GM21737 (cell line): ENCODE data around the gene RABL6.
"Not testable (repeated sequence)": the region's sequence is repeated elsewhere in the genome, so short reads cannot be mapped to it uniquely, and the experiment has no call there.

Experiments used
- ATAC-seq: cut with Tn5 transposase; IDR thresholded peaks from one replicate; pipeline ENCODE4 v1.9.1; 2021; ENCODE audit warnings: mild to moderate bottlenecking, moderate library complexity; ENCODE audit not compliant: unreplicated experiment

RABL6 gene

DNA sequence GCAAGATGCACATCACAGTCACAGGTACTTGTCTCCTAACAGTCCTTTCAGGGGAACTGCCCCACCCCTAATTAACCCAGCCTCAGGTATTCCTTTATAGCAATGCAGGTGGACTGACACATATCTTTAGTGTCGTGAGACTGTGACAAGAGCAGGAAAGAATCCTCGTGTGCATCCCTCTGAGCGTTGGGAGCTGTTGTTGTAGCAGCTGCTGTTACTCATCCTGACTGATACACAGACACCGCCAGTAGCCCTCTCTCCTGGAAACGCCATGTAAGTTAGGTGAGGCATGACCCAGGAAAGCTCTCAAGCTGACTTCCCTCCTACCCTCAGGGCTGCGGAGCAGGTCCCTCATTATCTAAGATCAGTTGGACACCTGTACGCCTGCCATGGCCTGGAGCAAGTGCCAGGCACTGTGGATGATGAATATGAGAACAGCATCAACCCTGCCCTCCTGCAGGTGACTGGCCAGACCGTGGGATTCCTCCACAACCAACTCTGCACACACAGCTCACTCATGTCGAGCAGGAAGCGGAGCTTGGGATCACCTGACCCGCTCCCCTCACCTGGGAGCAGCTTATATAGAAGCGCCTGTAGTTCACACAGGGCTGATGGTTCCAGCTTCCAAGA, 33.2 kb upstream of the RABL6 start:
- ATAC-seq, result no peak

DNA sequence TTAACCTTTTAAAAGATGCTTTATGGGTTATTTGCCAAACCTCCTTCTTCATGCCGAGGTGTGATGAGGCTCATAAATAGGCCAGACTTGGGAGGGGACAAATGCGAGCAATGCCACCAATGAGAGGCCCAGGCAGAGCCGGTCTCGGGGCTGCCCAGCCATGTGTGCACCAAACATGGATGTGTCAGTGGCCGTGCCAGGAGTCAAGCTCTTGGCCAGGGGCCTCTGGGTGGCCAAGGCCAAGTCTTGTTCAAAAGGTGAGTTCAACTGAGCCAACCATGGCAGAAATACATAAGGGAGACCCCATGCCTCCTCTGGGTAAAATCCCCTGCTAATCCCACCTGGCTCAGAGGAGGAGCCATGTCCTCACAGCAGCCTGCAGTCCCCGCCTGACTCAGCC, 32.6 kb upstream of the RABL6 start:
- ATAC-seq, result no peak

DNA sequence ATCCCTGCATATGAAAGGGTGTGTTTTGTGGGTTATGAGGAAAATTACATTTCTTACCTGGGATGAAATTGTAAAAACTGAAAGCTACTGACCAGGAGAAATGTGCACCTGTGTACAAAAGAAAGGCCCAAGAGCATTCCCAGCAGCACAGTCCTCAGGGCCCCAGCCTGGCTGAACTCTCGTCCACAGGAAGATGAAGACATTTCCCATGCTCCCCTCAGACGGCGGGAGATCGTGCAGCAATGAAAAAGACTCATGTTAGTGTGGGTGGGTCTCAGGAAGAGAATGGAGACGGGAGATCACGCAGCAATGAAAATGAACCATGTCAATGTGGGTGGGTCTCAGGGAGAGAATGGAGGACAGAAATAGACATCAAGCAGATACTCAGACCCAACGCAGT, 30.8 kb upstream of the RABL6 start:
- no peak for ATAC-seq

DNA sequence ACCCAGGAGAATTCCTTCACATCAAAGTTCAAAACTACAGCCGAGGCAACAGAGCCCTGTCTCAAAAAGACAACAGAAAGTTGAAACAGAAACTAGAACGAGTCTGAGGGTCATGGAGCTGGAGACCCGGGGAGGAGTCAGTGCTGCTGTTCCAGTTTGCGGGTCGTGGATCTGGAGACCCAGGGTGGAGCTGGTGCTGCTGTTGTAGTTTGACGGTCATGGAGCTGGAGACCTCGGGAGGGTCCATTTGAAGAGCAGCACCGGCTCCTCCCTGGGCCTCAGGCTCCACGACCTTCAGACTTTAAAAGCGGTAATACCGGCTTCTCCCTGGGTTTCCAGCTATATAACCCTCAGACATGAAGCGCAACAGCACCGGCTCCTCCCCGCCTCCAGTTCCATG, 30.4 kb upstream of the RABL6 start:
- ATAC-seq, result no peak

DNA sequence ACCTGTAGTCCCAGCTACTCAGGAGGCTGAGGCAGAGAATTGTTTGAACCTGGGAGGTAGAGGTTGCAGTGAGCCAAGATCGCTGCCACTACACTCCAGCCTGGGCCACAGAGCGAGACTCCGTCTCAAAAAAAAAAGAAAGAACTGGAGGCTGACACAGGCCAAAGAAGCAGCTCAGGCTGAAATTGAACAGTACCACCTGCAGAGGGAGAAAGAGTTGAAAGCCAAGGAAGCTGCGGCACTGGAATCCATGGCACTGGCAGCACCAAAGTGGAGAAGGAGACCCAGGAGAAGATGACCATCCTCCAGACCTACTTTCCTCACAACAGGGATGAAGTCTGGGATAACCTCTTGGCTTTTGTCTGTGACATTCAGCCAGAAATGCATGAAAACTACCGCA, 27.9 kb upstream of the RABL6 start:
- no peak for ATAC-seq

DNA sequence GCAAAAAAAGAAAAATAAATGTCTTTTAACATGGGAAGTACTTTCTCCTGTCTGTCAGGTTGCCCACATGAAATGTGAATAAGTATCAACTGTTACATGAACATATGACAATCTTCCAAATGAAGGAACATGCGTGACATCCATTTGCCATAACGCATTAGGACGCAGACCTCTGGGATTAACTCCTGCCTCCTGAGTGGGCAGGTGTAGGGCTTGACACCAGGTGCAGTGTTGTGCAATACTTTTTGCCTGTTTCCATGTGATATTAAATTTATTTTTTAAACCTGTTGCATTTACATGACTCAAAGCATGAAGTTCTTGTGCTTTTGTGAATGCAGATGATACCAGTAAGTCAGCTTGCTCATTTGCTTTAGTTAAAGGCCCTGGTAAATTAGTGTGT, 25.3 kb upstream of the RABL6 start:
- ATAC-seq, result no peak

DNA sequence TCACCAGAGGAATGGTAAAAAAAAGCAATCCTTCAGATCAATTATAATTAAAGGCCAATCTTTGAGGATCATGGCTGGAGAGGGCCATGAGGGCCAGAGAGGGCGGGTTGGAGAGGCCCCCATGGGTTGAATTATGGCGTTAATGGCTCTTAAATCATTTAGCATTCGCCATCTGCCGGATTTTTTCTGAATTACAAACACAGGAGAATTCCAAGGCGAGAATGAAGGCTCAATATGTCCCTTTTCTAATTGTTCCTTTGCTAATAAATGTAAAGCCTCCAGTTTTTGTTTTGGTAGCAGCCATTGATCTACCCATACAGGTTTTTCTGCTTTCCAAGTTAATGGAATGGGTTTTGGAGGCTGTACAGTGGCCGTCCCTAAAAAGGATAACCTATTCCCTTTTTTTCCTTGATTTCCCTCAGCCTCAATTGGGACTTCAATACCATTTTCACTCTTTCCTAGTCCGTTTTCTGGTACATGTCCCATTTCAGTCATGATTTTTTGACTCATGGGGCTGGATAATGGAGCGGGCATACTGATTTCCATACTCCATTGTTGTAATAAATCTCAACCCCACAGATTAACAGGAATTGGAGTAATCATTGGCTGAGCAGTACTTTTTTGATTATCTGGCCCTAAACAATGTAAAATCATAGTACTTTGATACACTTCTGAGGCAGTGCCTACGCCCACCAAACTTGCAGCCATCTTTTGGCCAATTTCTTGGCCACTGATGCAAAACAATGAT, 23.3 kb upstream of the RABL6 start:
- no peak for ATAC-seq

DNA sequence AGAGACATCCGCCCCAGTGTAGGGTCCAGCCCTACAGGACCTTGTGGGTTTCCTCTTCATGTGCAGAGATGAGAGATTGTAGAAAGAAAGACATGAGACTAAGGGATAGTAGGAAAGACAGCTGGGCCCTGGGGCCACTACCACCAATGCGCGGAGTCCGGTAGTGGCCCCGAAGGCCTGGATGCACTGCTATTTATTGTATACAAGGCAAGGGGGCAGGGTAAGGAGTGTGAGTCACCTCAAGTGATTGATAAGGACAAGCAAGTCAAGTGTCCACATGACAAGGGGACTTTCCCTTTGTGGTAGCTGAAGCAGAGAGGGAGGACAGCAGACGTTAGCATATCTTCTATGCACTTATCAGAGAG, 22.8 kb upstream of the RABL6 start:
- no peak for ATAC-seq

DNA sequence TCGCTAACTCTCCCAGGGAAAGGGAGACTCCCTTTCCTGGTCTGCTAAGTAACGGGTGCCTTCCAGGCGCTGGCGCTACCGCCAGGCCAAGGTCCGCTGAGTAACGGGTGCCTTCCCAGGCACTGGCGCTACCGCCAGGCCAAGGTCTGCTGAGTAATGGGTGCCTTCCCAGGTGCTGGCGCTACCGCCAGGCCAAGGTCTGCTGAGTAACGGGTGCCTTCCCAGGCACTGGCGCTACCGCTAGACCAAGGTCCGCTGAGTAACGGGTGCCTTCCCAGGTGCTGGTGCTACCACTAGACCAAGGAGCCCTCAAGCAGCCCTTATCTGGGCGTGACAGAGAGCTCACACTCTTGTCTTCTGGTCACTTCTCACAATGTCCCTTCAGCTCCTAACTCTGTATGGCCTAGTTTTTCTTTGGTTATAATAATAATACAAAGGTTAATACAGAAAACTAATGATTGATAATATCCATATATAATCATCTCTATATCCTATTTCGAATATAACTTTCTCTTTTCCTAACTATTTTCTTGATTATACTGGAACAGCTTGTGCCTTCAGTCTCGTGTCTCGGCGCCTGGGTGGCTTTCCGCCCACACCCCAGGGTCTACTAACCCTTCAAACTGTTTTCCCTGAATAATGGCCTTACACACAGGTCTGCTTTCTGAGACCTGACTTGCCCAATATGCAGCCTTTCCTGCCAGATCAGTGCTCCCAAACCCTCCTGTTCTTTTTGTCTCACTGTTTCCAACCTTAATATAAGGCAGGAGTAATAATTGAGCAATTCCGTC, 22.0 kb upstream of the RABL6 start:
- ATAC-seq, result not testable (repeated sequence)

DNA sequence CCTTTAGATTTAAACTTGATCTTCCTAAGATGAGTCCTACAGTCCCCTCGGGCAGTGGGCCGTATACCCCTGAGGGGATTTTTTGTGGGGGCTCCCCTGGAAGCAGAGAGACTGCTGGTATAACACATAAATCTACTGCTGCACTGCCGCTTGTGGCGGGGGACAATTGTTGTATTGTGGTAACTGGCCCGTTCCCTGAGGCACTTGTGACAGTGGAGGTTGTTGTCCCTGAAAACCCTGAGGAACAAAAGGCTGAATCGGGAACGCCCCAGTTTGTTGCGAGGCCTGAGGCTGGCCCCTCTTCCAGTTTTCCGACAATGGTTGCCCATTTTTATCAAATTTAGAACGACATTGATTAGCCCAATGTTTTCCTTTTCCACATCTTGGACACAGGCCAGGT, 21.3 kb upstream of the RABL6 start:
- no peak for ATAC-seq

DNA sequence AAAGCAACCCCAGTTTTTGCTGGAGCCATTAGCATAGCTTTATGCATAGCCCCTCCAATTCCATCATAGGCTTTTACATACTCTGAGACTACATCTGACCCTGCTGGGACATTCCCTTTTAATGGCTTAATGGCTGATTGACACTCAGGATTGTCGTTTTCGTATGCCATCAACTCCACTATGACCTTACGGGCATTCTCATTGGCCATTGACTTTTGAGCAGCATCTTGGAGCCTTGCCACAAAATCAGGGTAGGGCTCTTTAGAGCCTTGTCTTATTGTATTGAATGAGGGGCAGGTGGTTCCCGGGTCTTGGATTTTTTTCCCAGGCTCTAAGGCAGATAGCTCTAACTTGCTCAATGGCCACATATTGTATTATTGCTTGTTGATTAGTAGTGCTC, 20.8 kb upstream of the RABL6 start:
- not testable (repeated sequence) for ATAC-seq

DNA sequence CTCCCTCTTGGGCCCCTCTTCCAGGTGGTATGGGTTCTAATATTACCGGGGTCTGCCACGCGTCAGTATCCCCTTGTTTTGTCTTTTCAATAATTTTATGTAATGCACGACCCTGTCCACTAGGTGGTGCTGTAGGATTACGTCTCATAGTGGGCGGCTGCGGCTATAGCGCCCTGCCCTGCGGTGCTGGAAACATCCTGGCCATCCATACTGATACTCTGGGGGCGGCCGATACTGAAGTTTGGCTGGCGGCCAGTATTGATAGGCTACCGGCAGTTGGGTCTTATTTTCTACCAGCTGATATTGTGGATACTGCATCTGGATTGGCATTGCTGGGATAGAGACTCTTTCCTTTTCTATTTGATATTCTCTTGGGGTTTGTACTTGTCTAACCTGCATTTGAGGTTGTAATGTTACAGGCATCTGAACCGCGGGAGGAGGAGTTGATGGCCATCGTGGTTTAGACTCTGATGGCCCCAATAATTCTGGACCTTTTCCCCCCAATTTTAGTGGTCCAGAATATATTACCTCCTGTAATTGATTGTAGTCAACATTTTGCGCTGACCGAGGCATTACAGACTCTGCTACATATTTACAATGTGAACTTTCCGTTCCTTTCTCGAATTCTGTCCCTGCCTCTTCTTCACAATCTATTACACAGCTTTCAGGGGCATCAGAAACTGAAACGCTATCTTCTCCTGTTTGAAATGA, 19.9 kb upstream of the RABL6 start:
- ATAC-seq, result no peak

DNA sequence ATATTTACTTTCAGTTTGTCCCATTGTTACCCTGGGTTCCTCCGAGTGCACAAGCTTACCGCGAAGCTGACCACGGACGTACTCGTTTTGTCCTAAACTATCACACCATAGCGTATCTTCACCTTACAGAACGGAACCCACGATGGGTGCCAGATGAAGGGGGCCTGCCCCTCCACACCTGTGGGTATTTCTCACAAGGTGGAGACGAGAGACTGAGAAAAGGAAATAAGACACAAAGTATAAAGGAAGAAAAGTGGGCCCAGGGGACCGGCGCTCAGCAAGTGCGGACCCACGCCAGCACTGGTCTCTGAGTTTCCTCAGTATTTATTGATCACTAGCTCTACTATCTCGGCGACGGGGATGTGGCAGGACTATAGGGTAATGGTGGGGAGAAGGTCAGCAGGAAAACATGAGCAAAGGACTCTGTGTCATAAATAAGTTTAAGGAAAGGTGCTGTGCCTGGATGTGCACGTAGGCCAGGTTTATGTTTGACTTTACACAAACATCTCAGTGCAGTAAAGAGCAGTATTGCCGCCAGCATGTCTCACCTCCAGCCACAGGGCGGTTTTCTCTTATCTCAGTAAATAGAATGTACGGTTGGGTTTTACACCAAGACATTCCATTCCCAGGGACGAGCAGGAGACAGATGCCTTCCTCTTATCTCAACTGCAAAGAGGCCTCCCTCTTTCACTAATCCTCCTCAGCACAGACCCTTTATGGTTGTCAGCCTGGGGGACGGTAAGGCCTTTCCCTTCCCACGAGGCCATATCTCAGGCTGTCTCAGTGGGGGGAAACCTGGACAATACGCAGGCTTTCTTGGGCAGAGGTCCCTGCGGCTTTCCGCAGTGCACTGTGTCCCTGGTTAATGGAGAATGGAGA, 18.9 kb upstream of the RABL6 start:
- not testable (repeated sequence) for ATAC-seq

DNA sequence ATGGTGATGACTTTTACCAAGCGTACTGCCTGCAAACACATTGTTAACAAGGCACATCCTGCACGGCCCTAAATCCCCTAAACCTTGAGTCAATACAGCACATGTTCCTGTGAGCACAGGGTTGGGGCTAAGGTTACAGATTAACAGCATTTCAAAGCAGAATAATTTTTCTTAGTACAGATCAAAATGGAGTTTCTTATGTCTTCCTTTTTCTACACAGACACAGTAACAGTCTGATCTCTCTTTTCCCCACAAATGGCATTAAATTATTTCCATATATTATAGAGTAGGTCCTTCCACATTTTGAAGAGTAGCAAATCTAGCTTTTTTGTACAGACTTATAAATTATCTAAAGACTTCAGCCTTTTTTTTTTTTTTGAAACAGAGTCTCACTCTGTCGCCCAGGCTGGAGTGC, 18.2 kb upstream of the RABL6 start:
- no peak for ATAC-seq

DNA sequence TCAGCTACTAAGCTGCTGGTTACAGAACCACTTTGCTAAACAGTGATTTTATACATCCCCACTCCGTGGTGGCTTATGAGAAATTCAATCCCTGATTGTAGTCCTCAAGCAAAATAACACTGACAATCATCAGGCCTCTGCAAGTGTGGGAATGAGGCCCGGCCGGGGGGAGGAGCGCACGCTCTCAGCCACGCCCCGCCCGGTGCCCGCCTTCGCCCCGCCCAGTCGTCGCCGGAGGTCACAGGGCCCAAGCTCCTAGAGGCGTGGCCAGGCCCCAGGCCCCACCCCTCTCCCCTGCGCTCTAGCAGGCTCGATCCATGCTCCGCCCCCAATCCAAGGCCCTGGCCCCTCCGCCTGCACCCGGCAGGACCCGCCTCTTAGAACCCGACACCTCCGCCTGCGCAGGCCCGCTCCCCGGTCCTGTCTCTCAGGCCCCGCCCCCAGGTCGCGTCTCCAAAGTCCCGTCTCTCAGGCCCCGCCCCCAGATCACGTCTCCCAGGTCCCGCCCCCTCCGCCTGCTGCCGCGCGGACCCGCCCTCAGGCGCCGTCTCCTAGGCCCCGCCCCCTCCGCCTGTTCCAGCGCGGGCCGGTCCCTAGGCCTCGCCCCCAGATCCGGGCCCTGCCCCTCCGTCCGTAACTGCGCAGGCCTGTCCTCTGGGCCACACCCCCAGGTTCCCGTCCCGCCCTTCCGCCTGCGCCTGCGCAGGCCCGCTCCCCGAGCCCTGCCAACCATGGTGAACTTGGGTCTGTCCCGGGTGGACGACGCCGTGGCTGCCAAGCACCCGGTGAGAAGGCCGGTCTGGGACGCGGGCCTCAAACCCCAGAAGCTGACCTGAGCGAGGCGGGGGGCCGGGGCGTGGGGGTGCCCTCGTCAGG, 16.9 kb upstream of the RABL6 start, which contains the start of gene TMEM141:
TSS of gene TMEM141 (plus strand) at position 705 of the 876 bp plus-strand sequence. CDS start at position 732, 27 bp downstream.
- ATAC-seq, result peak; percentile 79

DNA sequence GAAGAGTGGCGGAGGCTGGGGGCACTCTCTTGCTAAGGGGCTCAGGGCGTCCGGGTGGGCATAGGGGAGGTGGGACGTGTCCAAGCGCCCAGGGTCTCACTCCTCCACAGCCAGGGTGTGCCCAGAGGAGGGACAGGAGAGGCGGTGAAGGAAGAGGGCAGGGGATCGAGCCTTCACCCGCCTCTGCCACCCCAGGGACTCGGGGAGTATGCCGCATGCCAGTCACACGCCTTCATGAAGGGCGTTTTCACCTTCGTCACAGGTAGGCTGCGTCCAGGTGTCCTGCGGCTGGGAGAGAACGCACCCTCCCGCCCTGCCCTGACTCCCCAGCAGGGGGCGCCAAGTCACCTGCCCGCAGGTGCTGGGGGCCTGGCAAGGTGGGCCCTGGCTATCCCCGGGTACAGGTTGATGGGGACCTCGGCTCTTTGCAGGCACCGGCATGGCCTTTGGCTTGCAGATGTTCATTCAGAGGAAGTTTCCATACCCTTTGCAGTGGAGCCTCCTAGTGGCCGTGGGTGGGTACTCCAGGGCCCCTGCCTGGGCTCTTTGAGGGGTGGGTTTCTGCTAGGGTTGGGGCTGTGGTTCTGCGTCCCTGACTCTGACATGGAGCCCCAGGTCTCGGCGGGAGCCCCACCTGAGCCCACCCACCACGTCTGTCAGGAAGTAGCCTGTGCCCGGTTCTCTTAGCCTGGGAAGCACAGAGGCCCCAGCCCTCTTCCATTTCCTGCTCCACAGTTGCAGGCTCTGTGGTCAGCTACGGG, 16.1 kb upstream of the RABL6 start:
- ATAC-seq, result peak; percentile 7

DNA sequence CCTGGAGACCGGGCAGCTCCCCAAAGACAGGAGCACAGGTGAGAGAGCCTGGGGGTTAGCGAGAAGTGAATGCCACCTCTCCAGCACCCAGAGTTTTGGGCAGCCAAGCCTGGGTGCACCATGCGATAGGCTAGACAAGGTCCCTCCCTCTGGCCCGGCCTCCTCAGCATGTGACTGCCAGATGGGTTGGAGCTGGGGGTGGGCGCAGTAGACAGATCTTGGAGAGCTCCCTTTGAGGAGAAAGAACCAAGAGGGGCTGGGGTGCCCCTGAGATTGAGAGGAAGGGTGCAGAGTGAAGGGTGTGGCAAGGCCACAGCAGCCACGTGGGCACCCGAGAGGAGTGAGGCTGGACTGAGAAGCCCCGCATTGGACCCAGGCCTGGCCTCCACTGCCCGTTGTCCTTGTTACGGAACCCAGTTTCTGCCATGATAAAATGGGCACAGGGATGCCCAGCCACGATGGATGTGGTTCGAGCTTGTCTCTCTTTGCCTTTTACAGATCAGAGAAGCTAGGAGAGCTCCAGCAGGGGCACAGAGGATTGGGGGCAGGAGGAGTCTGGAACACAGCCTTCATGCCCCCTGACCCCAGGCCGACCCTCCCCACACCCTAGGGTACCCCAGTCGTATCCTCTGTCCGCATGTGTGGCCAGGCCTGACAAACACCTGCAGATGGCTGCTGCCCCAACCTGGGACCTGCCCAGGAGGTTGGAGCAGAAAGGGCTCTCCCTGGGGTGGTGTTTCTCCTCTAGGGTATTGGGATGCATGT, 15.2 kb upstream of the RABL6 start:
- ATAC-seq, result no peak
